SK-N-DZ (cell line): ENCODE measurements around the gene GRIN3B.
A peak's percentile ranks its signal among the peaks of the same experiment; 100 is the strongest.

ENCODE experiments used
- DNase-seq: peaks from one replicate; pipeline ENCODE4 v3.0.0-alpha.2; 2015; ENCODE audit warnings: low spot score

GRIN3B gene

DNA sequence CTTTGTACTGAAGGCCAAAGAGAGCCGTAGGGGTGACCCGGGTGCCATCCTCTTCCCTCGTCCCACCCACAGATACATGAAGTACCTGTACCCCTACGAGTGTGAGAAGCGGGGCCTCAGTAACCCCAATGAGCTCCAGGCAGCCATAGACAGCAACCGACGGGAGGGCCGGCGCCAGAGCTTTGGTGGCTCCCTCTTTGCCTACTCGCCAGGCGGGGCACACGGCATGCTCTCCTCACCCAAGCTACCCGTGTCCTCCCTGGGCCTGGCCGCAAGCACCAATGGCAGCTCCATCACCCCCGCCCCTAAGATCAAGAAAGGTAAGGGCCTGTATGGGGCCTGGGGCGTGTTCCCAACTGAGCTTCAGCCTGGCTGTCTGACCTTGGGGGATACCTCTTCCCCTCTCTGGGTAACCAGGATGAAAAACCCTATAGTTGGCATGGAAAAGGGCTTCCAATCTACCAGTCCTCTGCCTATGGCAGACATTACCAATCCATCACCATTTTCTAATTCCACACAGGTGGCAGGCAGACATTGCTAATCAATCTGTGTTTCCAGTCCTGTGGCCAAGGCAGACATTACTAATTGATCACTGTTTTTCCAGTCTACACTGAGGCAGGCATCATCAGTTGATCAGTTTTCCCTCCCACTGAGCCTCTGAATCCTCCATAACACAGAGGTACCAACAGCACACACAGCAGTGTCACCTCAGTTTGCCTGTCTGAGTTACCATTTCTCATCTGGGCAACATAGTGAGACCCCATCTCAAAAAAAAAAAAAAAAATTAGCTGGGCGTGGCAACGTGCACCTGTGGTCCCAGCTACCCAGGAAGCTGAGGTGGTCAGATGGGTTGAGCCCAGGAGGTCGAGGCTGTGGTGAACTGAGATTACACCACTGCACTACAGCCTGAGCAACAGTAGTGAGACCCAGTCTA is 35.2 kb upstream of the GRIN3B start:
- no peak for DNase-seq

DNA sequence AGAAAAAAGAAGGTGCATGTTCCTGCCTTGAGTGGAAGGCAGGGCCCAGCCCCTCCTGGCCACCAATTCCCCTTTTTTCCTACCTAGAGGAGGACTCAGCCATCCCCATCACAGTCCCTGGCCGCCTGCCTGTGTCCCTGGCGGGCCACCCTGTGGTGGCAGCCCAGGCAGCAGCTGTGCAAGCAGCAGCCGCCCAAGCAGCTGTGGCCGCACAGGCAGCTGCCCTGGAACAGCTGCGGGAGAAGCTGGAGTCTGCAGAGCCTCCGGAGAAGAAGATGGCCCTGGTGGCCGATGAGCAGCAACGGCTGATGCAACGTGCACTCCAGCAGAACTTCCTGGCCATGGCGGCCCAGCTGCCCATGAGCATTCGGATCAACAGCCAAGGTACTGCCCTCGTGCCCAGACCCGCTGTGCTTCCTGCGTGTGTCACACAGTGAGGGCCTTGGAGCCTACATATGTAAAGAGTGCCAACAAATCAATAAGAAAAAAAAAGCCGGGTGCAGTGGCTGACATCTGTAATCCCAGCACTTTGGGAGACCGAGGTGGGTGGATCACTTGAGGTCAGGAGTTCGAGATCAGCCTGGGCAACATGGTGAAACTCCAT is 33.6 kb upstream of the GRIN3B start:
- no peak for DNase-seq

DNA sequence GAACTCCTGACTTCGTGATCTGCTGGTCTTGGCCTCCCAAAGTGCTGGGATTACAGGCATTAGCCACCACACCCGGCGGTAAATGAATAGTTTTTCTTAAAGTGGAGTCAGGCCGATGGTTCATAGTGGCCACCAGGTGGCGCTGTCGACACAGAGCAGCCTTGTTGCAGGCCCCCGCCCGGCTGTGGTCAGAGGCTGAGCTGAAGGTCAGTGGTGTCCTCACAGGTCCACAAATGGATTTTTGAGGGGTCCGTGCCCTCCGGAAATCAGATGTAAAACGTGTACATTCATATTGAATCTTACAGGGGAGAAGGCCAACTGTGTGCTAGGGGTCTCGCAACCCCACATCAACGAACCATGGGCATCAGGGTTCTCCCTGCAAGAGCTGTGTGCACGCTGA is 29.5 kb upstream of the GRIN3B start:
- DNase-seq, result no peak

DNA sequence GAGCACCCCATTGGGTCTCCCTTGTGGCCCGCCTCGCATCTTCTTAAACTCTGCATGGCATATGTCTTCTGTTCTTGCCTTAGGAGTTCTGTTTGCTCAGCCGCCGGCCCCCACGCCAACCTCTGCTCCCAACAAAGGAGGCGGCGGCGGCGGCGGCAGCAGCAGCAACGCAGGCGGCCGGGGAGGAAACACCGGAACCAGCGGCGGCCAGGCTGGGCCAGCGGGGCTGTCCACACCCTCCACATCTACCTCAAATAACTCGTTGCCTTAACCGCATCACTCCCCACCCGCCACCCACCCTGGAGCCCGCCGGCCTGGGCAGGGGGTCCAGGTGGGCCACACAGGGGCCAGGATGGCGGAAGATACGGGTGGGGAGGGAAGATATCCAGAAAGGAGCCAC is 28.4 kb upstream of the GRIN3B start:
- no peak for DNase-seq

DNA sequence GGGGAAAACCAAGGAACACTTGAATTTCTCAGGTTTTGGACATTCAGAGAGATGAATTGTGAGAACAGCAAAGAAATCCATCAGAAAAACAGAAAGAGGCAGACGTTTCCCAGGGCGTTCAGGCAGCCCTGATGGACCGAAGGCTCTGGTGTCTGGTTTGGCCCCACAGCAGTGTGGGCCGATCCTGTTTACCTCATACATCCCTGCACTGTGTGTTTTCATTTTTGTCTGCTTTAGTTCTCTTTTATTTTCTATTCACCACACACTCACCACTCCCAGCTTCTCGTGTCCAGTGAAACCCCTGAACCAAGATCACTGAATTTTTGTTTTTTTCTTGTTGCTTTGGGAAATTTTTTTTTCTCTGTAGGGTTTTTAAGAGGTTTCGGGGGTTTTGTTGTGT is 27.9 kb upstream of the GRIN3B start:
- DNase-seq, result no peak

DNA sequence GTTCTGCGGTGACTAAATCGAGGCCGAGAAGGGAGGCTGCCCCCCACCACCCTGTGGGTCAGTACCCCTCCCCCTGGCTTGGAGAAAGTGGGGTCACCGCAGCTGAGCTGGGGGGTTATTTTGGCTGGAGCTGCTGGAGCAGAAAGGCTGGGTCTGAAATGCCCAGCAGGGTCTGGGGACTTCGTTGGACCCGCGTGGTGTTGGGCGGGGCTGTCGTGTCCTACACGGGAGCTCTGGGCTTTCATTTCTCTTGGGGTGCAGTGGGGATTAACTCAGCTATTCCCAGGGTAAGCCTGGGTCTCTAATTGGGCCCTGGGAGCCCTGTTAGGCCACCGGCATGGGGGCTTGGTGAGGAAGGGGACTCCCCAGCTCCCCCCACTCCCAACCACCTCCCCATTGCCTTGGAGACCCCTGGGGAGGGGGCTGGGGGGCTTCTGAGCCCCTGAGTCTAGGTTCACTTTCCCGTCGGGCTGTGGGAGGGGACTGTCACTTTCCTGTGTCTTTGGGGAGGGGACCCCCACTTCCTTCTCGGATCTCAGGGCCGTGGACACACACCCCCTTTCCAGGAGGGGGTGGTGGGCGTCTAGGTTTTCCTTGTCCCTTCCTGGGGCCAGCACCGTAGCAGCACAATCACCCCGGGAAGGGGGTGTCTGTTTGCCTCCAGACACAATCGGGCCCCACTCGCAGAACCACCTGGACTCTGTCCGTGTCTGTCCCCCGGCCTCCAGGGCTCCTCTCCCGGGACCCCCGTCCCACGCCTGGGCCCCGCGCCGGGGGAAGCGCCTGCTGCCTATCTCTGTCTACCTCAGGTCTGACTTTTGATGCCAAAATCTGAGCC is 26.3 kb upstream of the GRIN3B start:
- DNase-seq, result no peak

DNA sequence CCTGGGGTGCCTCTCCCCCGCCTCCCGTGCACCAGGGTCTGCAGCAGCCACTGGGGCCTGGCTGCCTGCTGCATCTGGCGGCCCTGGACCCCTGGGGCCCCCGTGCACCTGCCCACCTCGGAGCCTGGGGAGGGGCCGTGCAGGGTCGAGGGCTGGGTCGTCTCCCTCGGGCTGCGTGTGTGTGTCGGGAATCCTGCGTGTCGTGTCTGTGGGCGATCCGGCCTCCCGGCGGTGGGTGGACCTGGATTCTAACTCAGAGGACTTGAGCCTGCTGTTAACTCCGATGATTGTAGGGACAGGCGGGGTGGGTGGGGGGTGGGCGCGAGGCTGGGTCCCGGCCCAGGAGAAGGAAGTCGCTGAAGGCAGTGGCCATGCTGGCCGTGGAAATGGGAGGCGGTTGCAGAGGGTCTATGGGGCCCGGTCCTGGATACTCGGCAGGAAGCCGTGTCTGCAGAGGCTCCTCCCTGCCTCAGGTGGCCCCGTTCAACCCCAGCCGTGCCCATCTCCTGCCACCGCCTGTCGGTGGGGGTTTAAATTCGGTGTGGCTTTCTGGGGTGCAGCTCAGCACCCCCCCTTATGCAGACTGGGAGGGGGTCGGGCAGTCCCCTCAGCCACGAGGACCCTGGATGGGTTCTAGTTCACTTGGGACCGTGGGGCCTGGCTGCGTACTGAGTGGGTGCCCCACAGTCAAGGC is 25.5 kb upstream of the GRIN3B start:
- DNase-seq, result no peak

DNA sequence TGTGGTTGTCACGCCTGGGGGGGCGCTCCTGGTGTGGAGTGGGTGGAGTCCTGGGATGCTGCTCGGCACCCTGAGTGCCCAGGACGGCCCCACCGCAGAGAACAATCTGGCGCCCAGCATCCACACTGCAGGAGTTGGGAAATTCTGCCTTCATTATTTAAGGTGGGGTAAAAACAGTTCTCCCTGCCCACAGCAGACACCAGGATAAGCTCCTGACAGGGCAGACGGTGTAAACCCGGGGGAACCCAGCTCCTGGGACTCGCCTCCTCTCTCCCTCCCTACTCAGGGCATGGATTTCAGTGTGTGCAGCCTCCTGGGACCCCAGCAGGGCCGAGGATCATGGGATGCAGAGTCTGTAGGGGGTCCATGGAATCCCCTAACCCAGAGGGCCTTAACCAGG is 23.7 kb upstream of the GRIN3B start:
- DNase-seq, result no peak

DNA sequence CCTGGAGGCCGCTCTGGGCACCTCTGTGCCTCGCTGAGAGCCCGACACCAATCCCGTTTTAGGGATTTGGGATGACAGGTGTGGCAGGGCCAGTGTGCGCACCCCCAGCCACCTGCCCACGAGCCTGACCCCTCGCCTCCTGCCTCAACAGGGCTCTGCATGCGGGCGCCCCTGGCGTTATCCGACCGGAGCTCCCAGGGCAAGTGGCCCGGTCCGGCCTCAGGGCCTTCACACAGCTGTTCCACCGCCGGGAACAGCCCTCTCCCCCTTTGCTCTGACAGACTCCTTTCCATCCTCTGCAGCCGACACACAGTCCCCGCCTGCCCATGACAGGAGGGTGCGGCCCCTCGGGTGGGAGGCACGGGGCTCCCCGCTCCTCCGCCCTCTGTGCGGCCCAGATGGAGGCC is 23.2 kb upstream of the GRIN3B start:
- no peak for DNase-seq

DNA sequence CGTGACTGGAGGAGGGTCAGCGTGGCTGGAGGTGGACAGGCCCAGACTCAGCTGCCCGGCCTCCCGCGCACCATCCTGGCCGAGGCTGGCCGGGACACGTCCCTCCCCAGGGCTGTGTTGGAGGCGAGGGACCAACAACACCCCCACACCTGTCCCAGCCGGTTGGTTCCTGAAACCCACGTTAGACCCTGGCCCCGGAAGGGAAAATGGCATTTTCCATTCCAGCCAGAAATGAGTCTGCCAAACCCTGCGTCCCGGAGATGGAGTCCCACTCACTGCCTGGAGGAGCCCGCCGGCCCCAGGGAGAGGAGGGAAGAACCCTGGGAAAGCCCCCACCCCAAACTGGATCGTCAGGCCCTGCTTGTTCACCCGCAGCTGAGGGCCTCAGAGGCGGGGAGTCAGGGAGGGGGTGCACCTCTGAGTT is 20.9 kb upstream of the GRIN3B start:
- DNase-seq, result no peak

DNA sequence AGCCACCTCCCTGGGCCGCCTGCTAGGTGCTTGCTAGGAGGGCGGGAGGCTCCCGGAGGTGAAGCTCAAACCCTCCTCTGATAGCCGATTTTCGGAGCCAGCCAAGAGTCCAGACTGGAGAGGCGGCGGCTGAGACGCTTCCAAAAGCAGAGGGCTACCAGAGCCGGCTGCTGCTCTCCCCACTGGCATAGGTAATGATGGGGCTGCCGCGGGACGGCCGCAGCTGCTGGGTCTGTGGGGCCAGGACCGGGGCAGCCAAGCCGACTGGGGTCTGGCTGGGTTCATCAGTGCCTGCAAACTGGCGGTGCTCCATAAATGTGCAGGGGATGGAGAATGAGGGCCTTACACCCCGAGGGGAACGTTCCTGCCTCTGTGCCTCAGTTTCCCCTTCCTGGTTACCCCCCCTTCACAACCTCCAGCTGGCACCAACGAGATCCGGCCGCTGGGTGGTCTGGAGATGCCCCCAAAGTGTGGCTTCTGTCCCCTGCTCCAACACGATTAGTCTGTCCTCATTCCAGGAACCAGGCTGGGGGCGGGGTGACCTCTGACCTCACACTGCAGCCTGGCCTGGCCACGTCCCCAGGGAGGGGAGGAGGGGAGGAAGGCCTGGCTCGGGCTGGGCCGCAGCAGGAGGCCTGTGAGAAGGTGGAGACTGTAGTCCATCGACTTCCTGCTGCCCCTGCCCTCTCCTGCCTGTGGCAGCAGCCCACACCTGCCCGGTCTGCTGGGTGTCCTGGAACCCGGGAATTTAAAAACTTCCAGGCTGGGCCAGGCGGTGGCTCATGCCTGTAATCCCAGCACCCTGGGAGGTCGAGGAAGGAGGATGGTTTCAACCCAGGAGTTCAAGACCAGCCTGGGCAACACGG is 19.9 kb upstream of the GRIN3B start:
- DNase-seq, result peak; percentile 60

DNA sequence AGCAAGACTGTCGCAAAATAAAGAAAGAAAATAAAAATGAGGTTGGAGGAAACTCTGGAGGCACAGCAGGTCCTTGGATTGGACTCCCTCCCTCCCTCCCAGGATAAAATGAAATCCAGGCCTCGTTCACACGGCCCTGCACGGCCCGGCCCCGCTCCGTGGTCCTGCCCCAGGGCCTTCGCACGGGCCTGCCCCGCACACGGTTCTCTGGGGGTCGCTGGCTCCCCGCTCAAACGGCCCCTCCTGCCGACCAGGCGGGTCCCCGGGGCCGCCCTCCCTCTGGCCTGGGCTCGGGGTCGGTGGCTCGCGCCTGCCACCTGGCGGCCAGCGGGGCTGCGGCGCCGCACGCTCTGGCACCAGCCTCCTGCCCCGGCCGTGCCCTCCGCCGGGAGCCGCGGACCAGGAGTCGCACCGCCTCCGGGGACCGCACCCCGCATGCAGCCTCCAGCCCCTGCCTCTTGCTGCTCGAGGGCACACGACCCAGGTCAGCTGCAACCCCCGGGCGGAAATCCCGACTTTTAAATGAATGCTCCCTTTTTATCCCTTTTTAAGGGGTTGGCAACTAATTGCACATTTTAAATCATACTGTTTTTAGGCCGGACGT is 17.6 kb upstream of the GRIN3B start:
- peak; percentile 70 for DNase-seq

DNA sequence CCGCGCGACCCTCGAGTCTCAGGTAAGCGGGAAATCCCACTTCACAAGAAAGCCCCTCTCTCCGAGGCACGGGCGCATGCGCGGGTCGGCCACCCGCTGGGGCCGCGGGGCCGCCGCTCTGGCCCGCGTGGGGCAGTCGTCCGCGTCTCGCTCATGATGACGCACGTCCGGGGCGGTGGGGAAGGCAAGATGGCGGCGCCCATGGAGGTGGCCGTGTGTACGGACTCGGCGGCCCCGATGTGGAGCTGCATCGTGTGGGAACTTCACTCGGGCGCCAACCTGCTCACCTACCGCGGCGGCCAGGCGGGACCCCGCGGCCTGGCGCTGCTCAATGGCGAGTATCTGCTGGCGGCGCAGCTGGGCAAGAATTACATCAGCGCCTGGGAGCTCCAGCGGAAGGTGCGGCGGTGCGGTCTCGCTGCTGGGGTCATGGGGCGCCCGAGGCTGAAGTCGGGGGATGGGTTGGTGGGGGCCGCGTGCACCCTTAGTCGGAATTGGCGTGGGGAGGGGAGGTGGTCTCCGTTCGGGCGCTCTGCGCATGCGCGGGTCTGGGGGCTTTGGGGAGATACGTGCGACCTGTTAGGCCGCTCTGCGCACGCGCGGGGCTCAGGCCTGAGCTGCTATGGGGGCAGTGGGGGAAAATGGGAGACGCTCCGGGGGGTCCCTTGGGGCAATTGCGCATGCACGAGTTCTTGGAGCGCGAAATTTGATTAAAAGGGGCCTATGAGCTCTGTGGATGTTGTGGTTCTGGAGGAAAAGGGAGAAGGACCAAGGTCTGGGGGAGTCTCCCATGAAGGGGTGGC is 15.9 kb upstream of the GRIN3B start, which contains the start of gene WDR18:
TSS of gene WDR18 (plus strand) at position 181 of the 803 bp plus-strand sequence. CDS start at position 190, 9 bp downstream.
- DNase-seq, result peak; percentile 94

DNA sequence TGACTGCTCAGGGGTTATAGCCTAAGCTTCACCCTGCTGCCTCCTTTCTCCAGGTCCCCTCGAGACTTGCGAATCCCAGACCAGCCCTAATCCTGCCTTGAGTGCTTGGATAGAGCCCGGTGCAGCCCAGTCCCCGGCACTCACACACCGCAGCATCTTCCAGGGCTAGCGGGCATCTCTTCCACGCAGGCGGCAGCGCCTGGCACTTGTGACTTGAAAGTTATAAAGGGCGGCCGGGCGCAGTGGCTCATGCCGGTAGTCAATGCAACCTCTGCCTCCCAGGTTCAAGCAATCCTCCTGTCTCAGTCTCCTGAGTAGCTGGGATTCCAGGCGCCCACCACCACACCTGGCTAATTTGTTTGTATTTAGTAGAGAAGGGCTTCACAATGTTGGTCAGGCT is 14.1 kb upstream of the GRIN3B start:
- no peak for DNase-seq

DNA sequence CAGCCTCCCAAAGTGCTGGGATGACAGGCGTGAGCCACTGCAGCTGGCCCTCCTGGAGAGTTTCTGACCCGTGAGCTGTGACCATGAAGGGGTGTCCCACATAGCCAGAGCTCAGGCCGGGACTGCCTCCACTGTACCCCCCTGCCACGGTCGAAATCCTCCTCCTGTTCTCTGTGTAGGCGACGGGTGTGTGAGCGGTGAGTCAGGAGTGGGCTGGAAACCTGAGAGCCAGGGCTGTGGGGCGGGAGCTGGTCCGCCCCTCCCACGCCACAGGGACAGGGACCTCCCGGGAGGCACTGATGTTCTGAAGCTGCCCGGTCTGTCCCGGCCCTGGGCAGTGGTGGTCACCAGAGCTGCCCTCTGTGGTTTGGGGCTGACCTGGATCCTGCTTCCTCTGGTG is 12.1 kb upstream of the GRIN3B start:
- DNase-seq, result no peak

DNA sequence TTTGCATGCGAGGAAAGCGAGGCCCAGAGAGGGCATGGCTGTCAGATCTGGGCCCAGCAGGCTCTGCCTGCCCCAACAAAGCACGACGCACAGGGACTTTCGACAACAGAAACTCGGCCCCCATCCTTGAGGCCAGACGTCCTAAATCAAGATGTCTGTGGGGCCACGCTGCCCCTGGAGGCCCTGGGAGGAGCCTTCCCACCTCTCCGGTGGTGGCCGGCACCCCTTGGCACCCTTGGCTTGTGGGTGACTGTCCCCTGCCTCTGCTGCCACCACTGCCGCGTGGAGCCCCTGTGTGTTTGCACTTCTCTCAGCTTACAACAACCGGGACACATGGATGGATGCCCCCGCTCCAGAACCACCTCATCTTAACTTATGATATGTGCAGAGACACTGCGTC is 11.7 kb upstream of the GRIN3B start:
- no peak for DNase-seq

DNA sequence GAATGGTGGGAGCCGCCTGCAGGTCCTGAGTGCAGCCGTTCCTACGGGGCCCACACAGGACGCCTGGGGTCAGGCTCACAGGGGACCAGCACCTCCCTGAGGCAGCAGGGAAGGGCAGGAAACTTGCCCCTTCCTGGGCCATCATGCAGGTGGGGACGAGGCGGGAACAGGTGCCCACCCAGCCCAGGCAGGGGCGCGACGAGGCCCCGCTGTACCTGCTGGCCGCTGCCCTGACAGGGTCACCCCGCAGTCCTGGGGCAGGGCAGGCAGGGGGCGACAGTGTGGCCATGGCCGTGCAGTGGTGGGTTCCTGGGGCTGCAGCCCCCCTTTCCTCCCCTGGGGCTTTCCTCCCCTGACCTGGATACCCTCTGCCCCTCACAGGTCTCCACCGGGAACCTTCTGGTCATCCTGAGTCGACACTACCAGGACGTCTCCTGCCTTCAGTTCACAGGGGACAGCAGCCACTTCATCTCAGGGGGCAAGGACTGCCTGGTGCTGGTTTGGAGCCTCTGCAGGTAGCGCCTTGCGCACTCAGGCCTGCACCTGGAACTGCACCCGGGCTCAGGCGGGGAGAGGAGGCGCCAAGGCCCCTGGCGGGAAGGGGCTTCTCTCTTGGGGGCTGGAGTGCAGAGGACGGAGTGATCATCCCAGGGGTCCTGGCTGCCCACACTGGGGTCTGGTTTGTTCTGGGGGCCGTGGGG is 10.7 kb upstream of the GRIN3B start:
- DNase-seq, result no peak

DNA sequence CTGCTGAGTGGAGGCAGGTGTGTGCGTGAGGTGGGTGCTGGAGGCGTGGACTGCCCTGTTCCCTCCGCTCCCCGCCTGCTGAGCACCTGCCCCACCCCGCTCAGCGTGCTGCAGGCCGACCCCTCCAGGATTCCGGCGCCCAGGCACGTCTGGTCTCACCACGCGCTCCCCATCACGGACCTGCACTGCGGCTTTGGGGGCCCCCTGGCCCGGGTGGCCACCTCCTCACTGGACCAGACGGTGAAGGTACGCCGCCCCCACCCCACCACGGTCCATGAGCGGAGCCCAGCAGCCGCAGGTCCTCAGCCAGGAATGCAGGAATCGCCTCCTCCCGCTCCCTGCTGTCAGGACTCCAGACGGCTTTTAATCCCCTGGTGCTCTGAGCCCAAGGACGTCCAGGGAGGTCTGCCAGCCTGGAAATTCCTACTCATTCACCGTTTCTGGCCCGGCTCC is 10.1 kb upstream of the GRIN3B start:
- DNase-seq, result no peak

DNA sequence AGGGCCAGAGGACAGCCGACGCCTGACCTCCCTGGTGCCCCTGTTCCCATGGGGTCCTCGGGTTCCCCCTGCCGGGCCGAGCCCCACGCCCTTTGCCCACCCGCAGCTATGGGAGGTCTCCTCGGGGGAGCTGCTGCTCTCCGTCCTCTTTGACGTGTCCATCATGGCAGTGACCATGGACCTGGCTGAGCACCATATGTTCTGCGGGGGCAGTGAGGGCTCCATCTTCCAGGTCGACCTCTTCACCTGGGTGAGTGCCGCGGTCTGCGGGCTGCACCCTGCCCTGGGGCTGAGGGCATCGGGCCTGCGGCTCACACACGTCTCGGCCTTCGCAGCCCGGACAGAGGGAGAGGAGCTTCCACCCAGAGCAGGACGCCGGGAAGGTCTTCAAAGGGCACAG is 9.5 kb upstream of the GRIN3B start:
- DNase-seq, result no peak
